NK-92 treated with Interleukin-12 subunit alpha and Interleukin-12 subunit beta, amount 100 ng/mL, for 24 hours (cell line): Measurements from ENCODE around the gene STX19.

Source experiments
- DNase-seq: peaks from one replicate; lab custom pipeline; 2025; lab: John Stamatoyannopoulos, UW

The STX19 gene

DNA sequence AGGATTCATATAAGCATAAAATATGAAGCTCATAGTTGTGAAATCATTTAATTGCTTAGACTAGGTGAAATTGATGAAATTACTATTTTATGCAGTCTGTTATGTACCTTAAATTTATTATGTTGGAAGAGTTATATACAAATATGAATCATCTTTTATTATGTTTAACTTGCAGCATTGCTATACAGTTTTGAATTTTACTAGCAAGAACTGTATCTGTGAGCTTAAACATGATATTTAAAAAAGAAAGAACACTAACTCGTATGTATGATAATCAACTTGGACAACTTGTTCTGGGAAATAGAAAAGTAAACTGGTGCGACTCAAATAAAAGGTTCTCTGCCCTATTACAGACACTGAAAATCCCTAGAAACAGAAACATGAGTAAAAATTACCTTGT is 1.8 kb downstream of the STX19 start:
- DNase-seq: no peak

DNA sequence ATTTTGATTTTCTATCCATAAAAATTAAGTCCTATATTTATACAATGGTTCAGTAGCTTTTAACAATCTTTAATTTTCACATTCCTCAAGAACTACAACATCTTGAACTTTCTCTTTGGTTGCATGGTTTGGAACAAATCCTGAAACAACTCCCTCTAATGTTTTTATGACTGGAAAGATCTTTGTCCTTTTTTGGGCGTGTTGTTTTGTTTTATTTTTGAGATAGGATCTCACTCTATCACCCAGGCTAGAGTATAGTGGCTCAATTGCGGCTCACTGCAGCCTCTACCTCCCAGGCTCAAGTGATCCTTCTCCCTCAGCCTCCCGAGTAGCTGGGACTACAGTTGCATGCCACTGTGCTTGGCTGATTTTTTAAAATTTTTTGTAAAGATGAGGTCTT is 4.0 kb downstream of the STX19 start:
- no peak for DNase-seq

DNA sequence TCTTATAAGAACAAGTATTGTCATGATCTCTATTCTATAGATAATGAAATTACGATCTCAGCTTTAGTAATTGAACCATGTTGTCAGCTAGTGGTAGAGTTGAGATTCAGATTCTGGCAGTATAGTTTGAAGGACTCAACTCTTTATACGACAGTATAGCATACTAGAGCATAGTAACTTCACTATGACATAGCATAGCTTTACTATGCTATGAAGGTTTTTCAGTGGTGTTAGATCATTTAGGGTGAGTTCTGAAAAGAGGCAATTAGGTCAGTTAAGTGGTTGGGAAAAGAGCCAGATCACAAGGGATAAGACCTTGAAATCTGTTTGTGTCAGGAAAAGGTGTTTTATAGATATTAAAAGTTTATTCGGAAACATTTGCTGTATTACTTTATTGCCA is 8.1 kb downstream of the STX19 start:
- DNase-seq: no peak

DNA sequence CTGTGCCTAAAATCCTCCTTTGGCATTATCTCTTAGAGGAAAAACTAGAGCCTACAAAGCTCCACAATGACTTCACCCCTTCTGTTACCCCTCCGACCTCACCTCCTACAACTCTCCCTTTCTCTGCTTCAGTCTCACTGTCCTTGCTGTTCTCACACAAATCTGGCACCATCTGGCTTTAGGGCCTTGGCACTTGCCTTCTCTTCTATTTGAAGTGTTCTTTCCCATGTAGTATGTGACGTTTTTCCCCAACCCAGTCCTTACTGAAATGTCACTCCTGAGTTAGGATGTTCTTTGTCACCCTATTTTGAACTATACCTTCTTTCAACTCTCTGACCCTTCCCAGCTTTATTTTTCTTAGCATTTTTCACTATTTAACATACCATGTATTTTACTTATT is 8.7 kb downstream of the STX19 start:
- no peak for DNase-seq

DNA sequence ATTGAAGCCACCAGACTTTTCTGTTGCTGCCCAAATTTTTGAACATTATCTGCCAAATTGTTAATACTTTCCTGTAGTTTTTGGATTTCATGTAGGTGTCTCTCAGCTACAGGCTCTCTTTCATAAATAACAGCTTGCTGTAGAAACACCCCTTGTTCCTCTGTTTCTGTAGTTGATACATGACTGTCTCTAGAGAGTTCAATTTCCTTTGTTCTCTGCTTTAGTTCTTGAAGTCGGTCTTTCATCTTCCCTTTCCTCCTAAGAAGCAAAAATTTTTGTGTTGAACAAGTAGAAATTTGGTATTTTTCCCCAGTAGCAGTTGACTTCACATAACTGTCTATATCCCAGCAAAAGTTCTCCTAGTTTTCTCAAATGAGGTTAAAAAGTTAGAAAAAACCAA is 13.4 kb downstream of the STX19 start:
- DNase-seq: no peak

DNA sequence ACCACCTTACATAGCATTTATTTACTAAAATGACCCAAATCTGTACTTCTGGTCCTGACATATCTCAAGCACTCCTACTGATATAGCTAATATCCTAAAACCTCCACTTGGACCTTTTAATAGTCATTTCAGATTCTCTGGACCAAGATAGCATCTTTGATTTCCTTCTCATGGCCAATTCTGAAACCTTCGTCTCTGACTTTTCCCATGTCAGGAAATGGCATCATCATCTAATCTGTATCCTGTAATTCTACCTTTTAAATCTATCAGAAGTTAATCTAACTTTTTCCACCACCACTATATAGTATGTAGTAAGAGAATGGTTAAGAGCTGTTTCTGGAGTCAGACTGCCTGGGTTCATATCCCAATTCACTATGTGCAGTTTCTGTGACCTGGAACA is 16.2 kb downstream of the STX19 start:
- DNase-seq: no peak

DNA sequence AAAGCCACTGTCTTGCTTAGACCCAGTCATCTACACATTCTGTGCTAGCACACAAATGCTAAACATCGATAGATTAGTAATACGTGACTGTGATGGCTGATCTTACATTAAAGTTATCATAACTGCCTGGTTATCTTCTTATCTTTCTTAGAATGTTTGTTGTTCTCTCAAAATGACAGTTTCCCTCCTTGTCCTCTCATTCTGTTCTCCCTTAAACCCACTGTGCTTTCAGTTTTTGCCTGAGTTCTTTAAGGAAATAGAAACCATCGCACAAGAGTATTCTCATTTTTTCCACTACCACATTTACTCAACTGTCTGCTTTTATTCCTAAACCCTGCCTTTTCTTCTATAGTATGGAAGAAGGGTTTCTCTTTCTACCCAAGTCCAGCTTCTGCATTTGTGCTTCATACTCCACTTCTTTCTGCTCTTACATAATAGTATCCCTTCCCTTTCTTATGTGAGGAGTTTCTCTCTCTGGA is 17.1 kb downstream of the STX19 start:
- DNase-seq: no peak

DNA sequence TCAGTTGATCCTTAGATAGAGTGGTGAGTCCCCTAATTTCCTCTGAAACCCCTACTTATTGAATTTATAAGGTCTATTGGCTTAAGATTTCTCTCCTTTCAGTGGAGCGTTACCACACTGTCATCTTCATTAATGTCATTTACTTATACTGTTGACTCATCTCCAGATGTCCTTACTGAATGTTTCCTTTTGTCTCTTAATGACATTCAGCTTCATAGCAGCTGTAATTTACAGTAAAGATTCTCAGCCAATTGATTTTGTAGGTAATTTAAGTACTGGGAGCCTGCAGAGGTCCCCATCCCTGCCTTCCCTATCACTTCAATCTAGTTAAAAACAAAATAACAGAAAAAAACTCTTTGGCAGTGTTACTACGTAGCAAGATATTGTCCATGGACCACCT is 18.8 kb downstream of the STX19 start:
- no peak for DNase-seq

DNA sequence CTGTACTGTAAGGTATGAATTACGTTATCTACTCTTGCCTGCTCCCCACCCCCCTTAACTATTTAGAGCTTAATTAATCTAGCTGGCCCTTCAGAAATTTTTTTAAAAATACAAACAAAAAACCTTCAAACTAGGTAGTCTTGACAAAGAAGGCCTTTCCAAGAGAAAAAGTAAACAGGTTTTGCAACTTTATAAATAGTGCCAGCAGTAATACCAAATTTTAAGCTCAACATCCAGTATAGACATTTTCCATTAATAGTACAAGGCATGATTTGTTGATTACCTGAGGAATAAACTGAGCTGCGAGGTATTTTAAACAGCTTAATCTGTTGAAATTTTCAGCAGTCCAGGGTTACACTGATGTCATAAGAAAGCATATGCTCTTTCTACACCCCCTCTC is 20.1 kb downstream of the STX19 start:
- no peak for DNase-seq

DNA sequence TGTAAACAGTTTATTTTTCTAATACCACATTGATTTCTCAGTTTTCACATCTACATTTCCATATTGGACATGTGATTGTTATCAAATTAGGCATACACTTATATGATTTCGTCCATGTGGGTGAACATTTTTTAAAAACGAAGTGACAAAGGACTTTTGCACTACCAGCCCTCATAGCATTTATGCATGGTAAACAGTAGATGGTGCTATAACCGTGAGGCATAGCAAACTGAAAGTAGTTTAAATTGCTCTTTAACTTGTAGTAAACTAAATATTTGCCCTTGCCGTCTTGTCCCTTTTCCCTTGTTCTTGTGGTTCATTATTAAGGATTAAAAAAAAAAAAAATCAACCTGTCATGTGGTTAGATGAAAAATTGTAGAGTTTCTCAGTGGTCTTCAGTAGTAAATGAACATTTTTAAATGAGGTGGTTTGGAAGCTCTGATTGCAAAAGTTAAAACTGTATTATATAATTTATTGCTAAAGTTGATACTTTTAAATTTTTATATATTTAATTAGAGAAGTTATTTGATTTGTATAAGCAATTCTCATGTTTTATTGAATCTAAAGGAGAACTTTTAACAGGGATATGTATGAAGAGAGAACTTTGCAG is 24.0 kb downstream of the STX19 start:
- no peak for DNase-seq

DNA sequence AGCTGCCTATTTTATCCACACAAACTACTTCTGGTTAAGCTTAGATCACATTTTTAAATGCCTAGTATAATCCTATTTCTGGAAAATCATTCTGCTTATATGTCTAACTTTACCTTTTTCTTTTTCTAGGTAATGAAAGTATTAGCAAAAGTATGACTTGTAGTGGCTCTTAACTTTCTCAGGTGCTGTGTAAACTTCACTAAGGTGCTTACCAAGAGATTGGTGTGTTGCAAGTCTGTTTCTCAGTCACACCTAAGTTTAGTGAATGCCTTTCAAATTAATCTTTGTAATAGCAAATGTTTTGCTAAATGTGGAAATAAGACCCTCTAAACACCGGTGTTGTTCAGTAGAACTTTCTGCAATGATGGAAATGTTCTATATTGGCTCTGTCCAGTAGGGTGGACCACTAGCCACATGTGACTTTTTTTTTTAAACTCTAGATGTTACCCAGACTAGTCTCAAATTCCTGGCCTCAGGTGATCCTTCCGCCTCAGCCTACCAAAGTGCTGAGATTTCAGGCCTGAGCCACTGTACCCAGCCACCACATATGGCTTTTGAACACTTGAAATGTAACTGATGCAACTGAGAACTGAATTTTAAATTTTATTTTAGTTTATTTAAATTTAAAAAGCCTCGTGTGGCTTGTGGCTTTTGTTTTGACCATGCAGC is 26.4 kb downstream of the STX19 start:
- no peak for DNase-seq

DNA sequence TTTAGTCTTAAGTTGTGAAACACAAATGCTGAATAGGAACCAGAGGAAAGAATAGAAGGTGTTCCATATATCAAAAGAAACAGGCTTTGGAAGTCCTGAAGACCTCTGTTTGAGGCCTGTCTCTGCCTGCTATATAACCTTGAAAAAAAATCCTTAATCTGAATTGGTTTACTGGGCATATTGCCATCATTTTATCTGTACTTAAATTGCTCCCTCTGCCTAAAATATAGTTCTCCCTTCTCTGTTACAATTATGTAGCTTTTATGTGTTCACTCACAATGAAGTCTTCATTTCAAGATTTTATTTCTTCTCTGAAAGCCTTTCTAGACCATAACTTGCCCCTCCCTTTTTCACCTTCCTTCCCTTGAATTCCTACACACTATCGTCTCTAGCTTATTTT is 27.2 kb downstream of the STX19 start:
- no peak for DNase-seq

DNA sequence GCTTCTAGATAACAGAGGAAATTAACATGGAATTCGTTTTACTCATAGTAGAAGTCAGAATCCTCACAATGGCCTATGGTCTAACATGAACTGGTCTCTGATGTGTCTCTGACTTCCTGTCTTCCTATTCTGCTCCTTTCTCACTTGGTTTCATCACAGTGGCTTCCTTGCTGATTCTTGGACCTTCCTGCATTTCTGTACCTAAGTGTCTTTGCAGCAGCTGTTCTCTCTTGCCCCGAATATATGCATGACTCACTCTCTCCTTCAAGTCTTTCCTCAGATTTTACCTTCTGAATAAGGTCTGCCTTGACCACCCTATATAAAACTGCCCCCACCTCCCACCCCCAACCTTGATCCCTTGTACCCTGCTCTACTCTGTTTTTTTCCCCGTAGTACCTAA is 34.3 kb downstream of the STX19 start:
- DNase-seq: no peak

DNA sequence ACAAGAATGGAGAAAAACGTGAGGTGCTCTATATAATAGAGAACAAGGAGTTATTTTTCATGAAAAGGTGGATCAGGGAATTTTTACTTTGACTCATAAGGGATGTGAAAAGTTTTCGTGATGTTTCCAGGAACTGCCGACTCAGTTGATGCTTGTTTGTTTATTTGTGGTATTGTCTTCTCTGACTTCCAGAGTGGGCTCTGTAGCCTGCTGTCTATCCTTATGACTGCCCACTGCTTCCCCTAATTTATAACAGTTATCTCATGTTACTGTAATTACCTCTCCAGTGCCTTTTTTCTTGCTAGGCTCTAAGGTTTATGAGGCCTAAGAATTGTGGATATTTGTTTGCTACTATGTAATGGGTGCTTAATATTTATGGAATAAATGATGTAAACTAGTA is 36.2 kb downstream of the STX19 start:
- no peak for DNase-seq

DNA sequence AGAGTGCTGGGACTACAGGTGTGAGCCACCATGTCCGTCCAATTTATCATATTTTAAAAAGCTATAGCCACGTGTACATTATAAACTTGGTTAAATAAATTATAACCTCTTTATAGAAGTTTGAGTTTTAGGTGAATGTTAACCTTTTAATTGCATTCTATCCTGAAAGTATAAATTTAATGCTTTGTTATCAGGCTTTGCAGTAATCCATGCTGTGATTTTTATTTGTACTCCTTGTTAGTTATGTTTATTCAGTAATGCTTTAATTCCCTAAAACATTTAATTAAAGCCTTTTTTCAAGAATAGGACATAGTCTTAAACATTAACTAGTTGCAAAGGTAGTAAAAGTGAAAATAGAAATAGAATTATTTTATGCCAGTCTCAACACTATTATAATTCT is 36.8 kb downstream of the STX19 start:
- DNase-seq: no peak

DNA sequence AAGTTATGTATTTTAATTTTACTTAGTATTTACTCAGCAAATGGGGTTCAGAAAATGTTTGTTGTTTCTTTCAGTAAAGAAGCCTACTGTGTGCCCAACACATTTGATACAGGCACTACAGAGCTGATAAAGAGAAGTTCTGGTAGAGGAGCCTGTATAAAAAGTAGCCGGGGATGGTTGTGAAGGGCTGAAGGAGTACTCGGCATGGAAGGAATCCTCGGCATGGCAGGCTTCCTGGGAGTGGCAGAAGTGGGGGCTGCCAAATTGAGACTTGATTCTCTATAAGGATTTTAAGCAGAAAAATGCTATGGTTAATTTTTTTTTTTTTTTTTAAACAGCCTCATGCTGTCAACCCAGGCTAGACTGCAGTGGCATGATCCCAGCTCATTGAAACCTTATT is 39.2 kb downstream of the STX19 start:
- no peak for DNase-seq

DNA sequence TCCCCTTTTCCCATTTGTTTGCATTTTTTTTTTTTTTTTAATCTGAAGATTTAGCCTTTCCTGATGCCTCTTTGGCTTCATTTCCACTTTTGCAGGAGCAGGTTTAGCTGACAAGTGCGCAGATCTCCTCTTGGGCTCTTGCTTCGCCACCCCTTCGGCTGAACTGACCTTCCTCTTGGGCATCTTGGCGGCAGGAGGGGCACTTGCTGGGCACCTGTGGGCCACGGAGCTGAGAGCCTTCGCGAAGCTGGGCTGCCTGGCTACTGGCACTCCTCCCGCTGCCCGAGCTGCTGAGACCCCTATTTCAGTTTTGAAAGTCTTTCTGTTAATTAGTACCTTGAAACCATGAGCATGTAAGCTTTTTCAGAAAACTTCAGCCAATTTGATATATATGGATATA is 39.6 kb downstream of the STX19 start:
- no peak for DNase-seq

DNA sequence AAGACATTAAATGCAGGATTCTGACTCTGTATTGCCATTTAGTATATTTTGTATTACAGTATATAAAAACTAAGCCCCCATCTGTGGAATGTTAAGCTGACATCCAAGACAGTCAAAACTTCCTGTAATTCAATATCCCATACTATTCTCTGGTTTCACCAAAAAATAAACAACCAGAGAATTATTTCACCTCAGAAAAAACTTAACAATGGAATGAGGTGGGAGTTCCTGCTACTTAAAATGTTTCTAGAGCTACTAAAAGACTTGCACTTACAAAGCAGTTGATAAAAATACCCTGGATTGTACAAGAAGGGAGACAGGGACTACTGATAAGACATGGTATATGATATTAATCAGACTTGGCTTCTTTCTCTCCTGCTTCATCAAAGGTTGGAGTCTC is 40.1 kb downstream of the STX19 start:
- DNase-seq: no peak

DNA sequence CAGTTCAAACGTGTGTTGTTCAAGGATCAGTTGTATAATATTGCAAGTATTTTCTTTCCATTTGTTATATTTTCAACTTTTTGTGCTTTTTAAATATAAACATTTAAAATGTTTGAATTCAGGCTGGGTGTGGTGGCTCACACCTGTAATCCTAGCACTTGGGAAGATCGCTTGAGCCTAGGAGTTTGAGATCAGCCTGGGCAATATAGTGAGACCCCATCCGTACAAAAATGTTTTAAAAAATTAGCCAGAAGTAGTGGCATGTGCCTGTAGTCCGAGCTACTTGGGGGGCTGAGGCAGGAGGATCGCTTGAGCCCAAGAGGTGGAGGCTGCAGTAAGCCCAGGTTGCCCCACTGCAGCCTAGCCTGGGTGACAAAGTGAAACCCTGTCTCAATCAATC is 43.8 kb downstream of the STX19 start:
- DNase-seq: no peak

DNA sequence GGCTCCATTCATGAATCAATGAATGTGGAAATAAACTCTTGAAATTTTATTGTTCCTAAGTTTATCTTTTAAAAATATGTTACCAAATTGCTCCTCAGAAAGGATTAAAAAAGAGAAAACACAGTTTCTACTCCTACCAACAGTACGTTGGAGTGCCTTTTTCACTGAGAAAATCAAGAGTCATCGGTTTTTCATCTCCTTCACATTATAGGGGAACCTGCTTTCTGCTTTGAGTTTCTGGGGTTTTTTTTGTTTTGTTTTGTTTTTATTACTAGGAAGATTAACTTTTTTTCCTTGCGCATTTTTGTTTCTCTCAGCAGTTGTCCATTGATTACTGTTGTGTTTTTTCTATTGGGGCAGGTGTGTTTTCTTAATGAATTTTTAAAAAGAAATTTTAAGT is 45.0 kb downstream of the STX19 start:
- no peak for DNase-seq

DNA sequence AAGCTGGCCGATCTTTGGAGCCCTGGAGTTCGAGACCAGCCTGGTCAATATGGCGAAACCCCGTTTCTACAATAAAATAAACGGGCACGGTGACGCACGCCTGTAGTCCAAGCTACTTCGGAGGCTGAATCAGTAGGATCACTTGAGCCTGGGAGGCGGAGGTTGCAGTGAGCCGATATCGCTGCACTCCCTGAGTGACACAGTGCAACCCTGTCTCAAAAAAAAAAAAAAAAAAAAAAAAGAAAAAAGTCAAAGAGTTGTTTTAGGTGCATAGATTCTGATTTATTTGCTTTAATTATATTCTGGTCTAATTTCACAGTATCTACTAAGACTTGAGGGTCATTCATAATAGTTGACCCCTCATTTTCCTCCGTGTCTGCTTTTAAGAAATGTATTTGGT is 46.7 kb downstream of the STX19 start:
- no peak for DNase-seq

DNA sequence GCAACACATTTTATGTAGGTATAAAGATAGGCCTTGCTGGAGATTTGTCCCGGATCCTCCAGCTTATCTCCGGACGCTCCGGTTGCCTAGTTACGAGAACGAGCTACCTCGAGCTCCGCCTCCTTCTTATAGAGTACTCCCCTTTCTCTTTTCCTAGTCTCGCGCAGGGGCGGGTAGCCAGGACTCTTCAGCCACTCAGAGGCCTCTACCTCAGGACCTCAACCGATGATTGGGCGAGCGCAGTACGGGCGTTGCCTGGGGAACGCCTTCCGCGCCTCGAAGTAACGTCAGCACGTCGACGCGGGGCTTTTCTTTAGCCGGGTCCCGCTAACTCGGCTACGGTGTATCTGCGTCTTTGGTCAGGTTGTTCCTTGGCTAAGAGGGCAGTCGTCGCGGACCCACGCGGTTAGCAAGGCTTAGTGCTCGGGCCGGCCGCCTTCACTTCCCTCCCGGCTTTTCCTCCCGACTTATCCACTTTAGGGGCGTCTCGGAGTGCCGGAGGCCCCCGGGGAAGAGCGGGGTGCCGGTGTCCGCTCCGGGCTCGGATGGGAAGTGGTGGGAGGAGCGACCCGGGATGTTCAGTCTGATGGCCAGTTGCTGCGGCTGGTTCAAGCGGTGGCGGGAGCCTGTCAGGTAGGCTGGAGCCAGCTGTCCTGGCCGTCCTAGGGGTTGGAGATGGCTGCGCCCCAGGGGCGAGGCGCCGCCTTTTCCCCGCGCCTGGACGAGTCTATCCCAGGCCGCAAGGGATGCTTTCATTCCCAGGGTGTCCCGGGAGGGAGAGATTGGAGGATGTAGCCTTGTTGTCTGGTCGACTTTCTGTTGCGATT is 48.3 kb downstream of the STX19 start, which contains the start of gene ARL13B:
Gene ARL13B, plus strand, starts transcription at position 306 of the 827 bp plus-strand sequence. Its CDS starts 269 bp downstream, at position 575.
- DNase-seq: peak; percentile 93
